Endodermal cell (in vitro differentiated cells): ENCODE data around the gene RAB34. TPM values are rescaled to one million over a fixed set of nuclear protein-coding genes. Genes with fewer than 3 reads are reported as not detected.
A peak's percentile ranks its signal among the peaks of the same experiment; 100 is the strongest.

Experiments used
- DNase-seq: peaks from one replicate; pipeline ENCODE4 v3.0.0-alpha.2; 2017
- H3K27ac ChIP-seq: 2 replicates; pipeline ENCODE4 v1.5.1; 2013; ENCODE audit warnings: mild to moderate bottlenecking, low read depth, low read length, moderate library complexity
- H3K27me3 ChIP-seq: 2 replicates; pipeline ENCODE4 v1.6.1; 2013; ENCODE audit warnings: mild to moderate bottlenecking, low read length, moderate library complexity; ENCODE audit not compliant: insufficient read depth, control insufficient read depth, poor library complexity, severe bottlenecking
- H3K36me3 ChIP-seq: 2 replicates; pipeline ENCODE4 v1.7.0; 2013; ENCODE audit warnings: mild to moderate bottlenecking, low read length, moderate library complexity; ENCODE audit not compliant: control insufficient read depth, insufficient read depth
- H3K4me1 ChIP-seq: one replicate; pipeline ENCODE4 v1.7.0; 2013; ENCODE audit warnings: low read length; ENCODE audit not compliant: control insufficient read depth, insufficient read depth
- H3K4me3 ChIP-seq: 2 replicates; pipeline ENCODE4 v1.5.1; 2013; ENCODE audit warnings: mild to moderate bottlenecking, low read length, moderate library complexity
- H3K9ac ChIP-seq: 2 replicates; pipeline ENCODE4 v1.6.1; 2013; ENCODE audit warnings: mild to moderate bottlenecking, low read length, moderate library complexity; ENCODE audit not compliant: poor library complexity, severe bottlenecking; ENCODE audit errors: extremely low read depth
- H3K9me3 ChIP-seq: 2 replicates; pipeline ENCODE4 v1.6.1; 2013; ENCODE audit warnings: mild to moderate bottlenecking, low read length, moderate library complexity; ENCODE audit not compliant: control insufficient read depth
- H3K27ac Mint-ChIP-seq: 2 replicates; pipeline ENCODE4 v1.8.0; 2020; ENCODE audit warnings: mixed read lengths
- H3K27me3 Mint-ChIP-seq: 2 replicates; pipeline ENCODE4 v1.8.0; 2021; ENCODE audit warnings: mild to moderate bottlenecking, mixed read lengths; ENCODE audit not compliant: insufficient read depth
- H3K36me3 Mint-ChIP-seq: 2 replicates; pipeline ENCODE4 v1.8.0; 2020; ENCODE audit warnings: low read depth, mixed read lengths
- H3K4me1 Mint-ChIP-seq: 2 replicates; pipeline ENCODE4 v1.8.0; 2020; ENCODE audit warnings: mixed read lengths
- H3K4me3 Mint-ChIP-seq: 2 replicates; pipeline ENCODE4 v1.8.0; 2020; ENCODE audit warnings: mild to moderate bottlenecking, moderate library complexity, mixed read lengths
- H3K9me3 Mint-ChIP-seq: 2 replicates; pipeline ENCODE4 v1.8.0; 2020; ENCODE audit warnings: mild to moderate bottlenecking, mixed read lengths
- WGBS, 2 experiments: methylation state at CpG; one replicate each; pipeline versions ENCODE4 v1.1.5 to v1.1.7; 2013; ENCODE audit warnings: missing lambda C conversion rate in 2 of 2, mixed read lengths in 1 of 2; ENCODE audit not compliant: insufficient coverage in 1 of 2, insufficient read length in 1 of 2; 5-methylcytosine and 5-hydroxymethylcytosine counted together
- total RNA-seq, 2 donors: library from RNA; stranded (reverse); fragmentation: NEBNext Ultra II Directional in 1 of 2; extraction: Animal tissue kit (Norgen Biotek cat#: 25700) in 1 of 2; gene quantifications; 2 replicates in 1 of 2; 3 replicates in 1 of 2; pipeline ENCODE4 v1.2.1, GENCODE V29; 2021
- TF ChIP-seq, protein P1 (sequence below): fragments of 200-600 bp; sonication (generic); conservative IDR thresholded peaks from 2 replicates; pipeline ENCODE4 v1.5.0; 2021; ENCODE audit warnings: antibody characterized with exemption, mild to moderate bottlenecking

The RAB34 gene
- total RNA-seq, 2 donors from 2014 or later, result 111 to 112 TPM

GRCh38 chr17:28749516-28750177 is 32.0 kb upstream of the RAB34 start:
- 72 to 77% methylated on average over 6 to 11 of the region's 11 CpGs for WGBS, 2 experiments
- Mint-ChIP-seq H3K36me3 (peaks cover 49% of the 10 kb centered on the region), H3K27ac (peak overlapping the region; percentile 81), H3K4me3 (no peak overlapping the region), H3K27me3 (no peaks in the 10 kb centered on the region), H3K4me1 (peaks cover 7% of the 10 kb centered on the region), H3K9me3 (no peaks in the 10 kb centered on the region)
- H3K27ac ChIP-seq, result peak overlapping the region; percentile 50
- no peaks in the 10 kb centered on the region for H3K9me3 ChIP-seq
- peaks cover 12% of the 10 kb centered on the region for H3K4me1 ChIP-seq
- TF ChIP-seq, protein P1, sequence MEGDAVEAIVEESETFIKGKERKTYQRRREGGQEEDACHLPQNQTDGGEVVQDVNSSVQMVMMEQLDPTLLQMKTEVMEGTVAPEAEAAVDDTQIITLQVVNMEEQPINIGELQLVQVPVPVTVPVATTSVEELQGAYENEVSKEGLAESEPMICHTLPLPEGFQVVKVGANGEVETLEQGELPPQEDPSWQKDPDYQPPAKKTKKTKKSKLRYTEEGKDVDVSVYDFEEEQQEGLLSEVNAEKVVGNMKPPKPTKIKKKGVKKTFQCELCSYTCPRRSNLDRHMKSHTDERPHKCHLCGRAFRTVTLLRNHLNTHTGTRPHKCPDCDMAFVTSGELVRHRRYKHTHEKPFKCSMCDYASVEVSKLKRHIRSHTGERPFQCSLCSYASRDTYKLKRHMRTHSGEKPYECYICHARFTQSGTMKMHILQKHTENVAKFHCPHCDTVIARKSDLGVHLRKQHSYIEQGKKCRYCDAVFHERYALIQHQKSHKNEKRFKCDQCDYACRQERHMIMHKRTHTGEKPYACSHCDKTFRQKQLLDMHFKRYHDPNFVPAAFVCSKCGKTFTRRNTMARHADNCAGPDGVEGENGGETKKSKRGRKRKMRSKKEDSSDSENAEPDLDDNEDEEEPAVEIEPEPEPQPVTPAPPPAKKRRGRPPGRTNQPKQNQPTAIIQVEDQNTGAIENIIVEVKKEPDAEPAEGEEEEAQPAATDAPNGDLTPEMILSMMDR, result no peak
- DNase-seq, result peak; percentile 73
- peaks cover 68% of the 10 kb centered on the region for H3K36me3 ChIP-seq
- no peak overlapping the region for H3K9ac ChIP-seq
- H3K4me3 ChIP-seq, result no peak overlapping the region
- no peaks in the 10 kb centered on the region for H3K27me3 ChIP-seq

GRCh38 chr17:28748852-28749515 is 31.3 kb upstream of the RAB34 start:
- H3K27ac ChIP-seq, result no peak overlapping the region
- no peaks in the 10 kb centered on the region for H3K9me3 ChIP-seq
- Mint-ChIP-seq H3K4me3 (no peak overlapping the region), H3K9me3 (no peaks in the 10 kb centered on the region), H3K4me1 (peaks cover 7% of the 10 kb centered on the region), H3K36me3 (peaks cover 49% of the 10 kb centered on the region), H3K27me3 (no peaks in the 10 kb centered on the region), H3K27ac (peak overlapping the region; percentile 81)
- TF ChIP-seq, protein P1, result no peak
- peak; percentile 65 for DNase-seq
- no peak overlapping the region for H3K4me3 ChIP-seq
- peaks cover 68% of the 10 kb centered on the region for H3K36me3 ChIP-seq
- H3K9ac ChIP-seq, result no peak overlapping the region
- peaks cover 12% of the 10 kb centered on the region for H3K4me1 ChIP-seq
- 95 to 96% methylated on average over 18 of the region's 18 CpGs for WGBS, 2 experiments
- H3K27me3 ChIP-seq, result no peaks in the 10 kb centered on the region

GRCh38 chr17:28747801-28748750 is 30.4 kb upstream of the RAB34 start:
- Histone ChIP-seq H3K4me1 (peaks cover 12% of the 10 kb centered on the region), H3K4me3 (no peak overlapping the region), H3K9me3 (no peaks in the 10 kb centered on the region), H3K36me3 (peaks cover 68% of the 10 kb centered on the region), H3K9ac (no peak overlapping the region), H3K27ac (no peak overlapping the region), H3K27me3 (no peaks in the 10 kb centered on the region)
- H3K4me3 Mint-ChIP-seq, result no peak overlapping the region
- DNase-seq, result peak; percentile 51
- peak overlapping the region; percentile 81 for H3K27ac Mint-ChIP-seq
- H3K27me3 Mint-ChIP-seq, result no peaks in the 10 kb centered on the region
- 94 to 97% methylated on average over 15 to 18 of the region's 18 CpGs for whole genome bisulfite sequencing, 2 experiments
- no peaks in the 10 kb centered on the region for H3K9me3 Mint-ChIP-seq
- peaks cover 7% of the 10 kb centered on the region for H3K4me1 Mint-ChIP-seq
- TF ChIP-seq, protein P1, result no peak
- peaks cover 49% of the 10 kb centered on the region for H3K36me3 Mint-ChIP-seq
